ENCODE measurements around the gene YPEL5. TPM values are rescaled to one million over a fixed set of nuclear protein-coding genes. Genes with fewer than 3 reads are reported as not detected.

YPEL5 gene
- total and polyA plus RNA-seq, 8 donors = 17.7 to 192 (median 72.0) TPM

GRCh38 chr2:30193104-30193681, 46.4 kb downstream of the YPEL5 start:
- peak in 1 of 2 donors; percentile 13 for DNase-seq
- no peaks in the 10 kb centered on the region for H3K36me3 ChIP-seq
- 82 to 88% (median 86%) methylated on average over 13 of the region's 13 CpGs for WGBS, 5 donors
- H3K9me3 ChIP-seq = no peaks in the 10 kb centered on the region
- no peak for TF ChIP-seq EP300 (IDR thresholded peaks at IDR 0.05)
- no peak for TF ChIP-seq CTCF (IDR thresholded peaks at IDR 0.05)
- no peak for TF ChIP-seq POLR2A (IDR thresholded peaks at IDR 0.05)
- TF ChIP-seq POLR2AphosphoS5 (IDR thresholded peaks at IDR 0.05) = no peak
- no peak overlapping the region for H3K4me3 ChIP-seq
- intact Hi-C loops (cut with DNase I; ENCODE audit: low total_unique reads) = no loop called here
- H3K27ac ChIP-seq = no peak overlapping the region
- H3K4me1 ChIP-seq = no peaks in the 10 kb centered on the region
- H3K27me3 ChIP-seq = no peaks in the 10 kb centered on the region

DNA sequence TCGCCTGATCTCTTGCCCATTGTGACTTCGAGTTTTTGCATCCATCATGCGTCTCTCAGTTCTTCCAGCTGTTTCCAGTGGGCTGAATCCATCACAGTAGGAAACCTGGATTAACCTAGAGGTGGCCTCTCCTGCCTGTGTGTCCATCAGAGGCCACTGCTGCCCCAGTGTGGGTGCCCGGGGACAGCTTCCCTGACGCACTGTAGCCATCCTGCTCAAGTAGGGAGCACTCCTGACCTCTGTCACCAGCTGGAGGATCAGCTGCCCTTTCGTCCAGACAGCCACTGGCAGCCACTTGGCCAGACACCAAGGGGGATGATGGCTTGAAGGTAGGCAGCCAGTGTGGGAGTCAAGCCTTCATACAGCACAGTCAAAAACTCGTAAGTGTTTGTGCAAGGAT, 47.6 kb downstream of the YPEL5 start:
- Histone ChIP-seq H3K4me1 (no peaks in the 10 kb centered on the region), H3K9me3 (no peaks in the 10 kb centered on the region), H3K27ac (no peak overlapping the region), H3K36me3 (no peaks in the 10 kb centered on the region), H3K27me3 (no peaks in the 10 kb centered on the region), H3K4me3 (no peak overlapping the region)
- WGBS, 5 donors = 79 to 87% (median 81%) methylated on average over 7 of the region's 7 CpGs
- DNase-seq = peak in 1 of 2 donors; percentile 17
- intact Hi-C loops (cut with DNase I; ENCODE audit: low total_unique reads) = no loop called here
- TF ChIP-seq POLR2A (IDR thresholded peaks at IDR 0.05) (no peak), CTCF (IDR thresholded peaks at IDR 0.05) (no peak), EP300 (IDR thresholded peaks at IDR 0.05) (no peak), POLR2AphosphoS5 (IDR thresholded peaks at IDR 0.05) (no peak)

DNA sequence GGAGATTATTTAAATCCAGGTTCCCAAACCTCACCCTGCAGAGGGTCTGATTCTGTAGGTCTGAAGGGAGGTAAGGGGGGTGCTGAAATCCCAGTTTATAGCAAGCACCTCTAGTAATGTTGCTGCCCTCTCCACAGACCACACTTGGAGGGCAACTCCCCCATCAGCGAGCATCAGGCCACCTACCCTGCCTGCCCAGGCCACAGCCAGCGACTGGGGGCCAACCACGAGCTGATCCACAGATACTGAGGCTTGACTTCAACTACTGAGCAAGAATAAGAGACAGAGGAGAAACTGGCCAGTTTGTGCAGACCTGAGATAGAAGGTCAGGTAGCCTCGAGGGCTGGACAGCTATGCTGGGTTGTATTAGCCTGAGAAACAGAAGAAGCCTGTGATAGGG, 48.2 kb downstream of the YPEL5 start:
- Histone ChIP-seq H3K4me1 (no peaks in the 10 kb centered on the region), H3K27me3 (no peaks in the 10 kb centered on the region), H3K9me3 (no peaks in the 10 kb centered on the region), H3K36me3 (no peaks in the 10 kb centered on the region), H3K4me3 (no peak overlapping the region), H3K27ac (no peak overlapping the region)
- TF ChIP-seq POLR2AphosphoS5 (IDR thresholded peaks at IDR 0.05) (no peak), EP300 (IDR thresholded peaks at IDR 0.05) (no peak), POLR2A (IDR thresholded peaks at IDR 0.05) (no peak), CTCF (IDR thresholded peaks at IDR 0.05) (no peak)
- intact Hi-C loops (cut with DNase I; ENCODE audit: low total_unique reads) = no loop called here
- peak in 1 of 2 donors; percentile 1 for DNase-seq
- WGBS, 5 donors = 66 to 88% (median 75%) methylated on average over 4 of the region's 4 CpGs

- intact Hi-C loops (cut with DNase I; ENCODE audit: low total_unique reads) = no loop called here
- H3K27me3 ChIP-seq = no peaks in the 10 kb centered on the region
- TF ChIP-seq CTCF (IDR thresholded peaks at IDR 0.05) (no peak), EP300 (IDR thresholded peaks at IDR 0.05) (no peak), POLR2AphosphoS5 (IDR thresholded peaks at IDR 0.05) (no peak), POLR2A (IDR thresholded peaks at IDR 0.05) (no peak)
- DNase-seq = no peak
- no peak overlapping the region for H3K4me3 ChIP-seq
- peaks cover 0 to 7% (median 2%) of the 10 kb centered on the region in 4 donors for H3K4me1 ChIP-seq
- H3K9me3 ChIP-seq = no peaks in the 10 kb centered on the region
- 65 to 78% (median 74%) methylated on average over 6 of the region's 6 CpGs for WGBS, 5 donors
- H3K36me3 ChIP-seq = no peaks in the 10 kb centered on the region
- H3K27ac ChIP-seq = no peak overlapping the region
Observed at GRCh38 chr2:30197570-30198192, 50.9 kb downstream of the YPEL5 start.
